K562 (cell line): ENCODE measurements around the gene TMEM205.

ENCODE experiments used
- CEBPB ChIP-seq: fragments of 450-650 bp; IDR thresholded peaks from 2 replicates; pipeline ENCODE4 v1.6.1; 2016; ENCODE audit warnings: missing genetic modification characterization, missing compliant biosample characterization
- KAT7 ChIP-seq: sonication (generic); formaldehyde crosslinking; IDR thresholded peaks from 2 replicates; pipeline ENCODE4 v1.8.0; 2022; ENCODE audit warnings: missing genetic modification reagents, mild to moderate bottlenecking, borderline replicate concordance
- SAP30 ChIP-seq: fragments of 200-600 bp; sonication (generic); IDR thresholded peaks from 2 replicates; pipeline ENCODE4 v1.6.1; 2012; ENCODE audit warnings: borderline replicate concordance, low read depth, mild to moderate bottlenecking, moderate library complexity, low read length, control low read depth, inconsistent platforms; ENCODE audit not compliant: insufficient read depth, poor library complexity, severe bottlenecking
- YY1 ChIP-seq, 3 experiments: IDR thresholded peaks; 2 replicates each; pipeline ENCODE4 v1.6.1; 2011; ENCODE audit warnings: low read length in 2 of 3, mild to moderate bottlenecking in 2 of 3, moderate library complexity in 2 of 3, borderline replicate concordance in 1 of 3, control low read depth in 1 of 3, low read depth in 1 of 3; ENCODE audit not compliant: insufficient read depth in 3 of 3, insufficient replicate concordance in 2 of 3, control insufficient read depth in 1 of 3, insufficient read length in 1 of 3; ENCODE audit errors: extremely low read depth in 1 of 3
- ZNF143 ChIP-seq: sonication (generic); formaldehyde crosslinking; IDR thresholded peaks from 2 replicates; pipeline ENCODE4 v1.9.0; 2022; ENCODE audit warnings: mild to moderate bottlenecking, missing genetic modification reagents
- TF ChIP-seq, protein P1 (sequence below), 2 experiments: fragments of 450-650 bp; formaldehyde crosslinking in 1 of 2; IDR thresholded peaks; 2 replicates each; pipeline versions ENCODE4 v1.4.0 to v1.6.1; 2014 to 2020; ENCODE audit warnings: mild to moderate bottlenecking in 2 of 2, borderline replicate concordance in 1 of 2, low read depth in 1 of 2

- TF ChIP-seq YY1 (IDR thresholded peaks at IDR 0.05; ENCODE audit: borderline replicate concordance in 1 of 3, control insufficient read depth in 1 of 3, extremely low read depth in 1 of 3, insufficient read depth in 3 of 3, insufficient read length in 1 of 3, insufficient replicate concordance in 2 of 3, low read depth in 1 of 3, low read length in 2 of 3) (no peak), ZNF143 (CRISPR knock-in tag) (no peak), SAP30 (no peak), CEBPB (tag) (no peak), KAT7 (CRISPR knock-in tag) (no peak)
- TF ChIP-seq, protein P1, sequence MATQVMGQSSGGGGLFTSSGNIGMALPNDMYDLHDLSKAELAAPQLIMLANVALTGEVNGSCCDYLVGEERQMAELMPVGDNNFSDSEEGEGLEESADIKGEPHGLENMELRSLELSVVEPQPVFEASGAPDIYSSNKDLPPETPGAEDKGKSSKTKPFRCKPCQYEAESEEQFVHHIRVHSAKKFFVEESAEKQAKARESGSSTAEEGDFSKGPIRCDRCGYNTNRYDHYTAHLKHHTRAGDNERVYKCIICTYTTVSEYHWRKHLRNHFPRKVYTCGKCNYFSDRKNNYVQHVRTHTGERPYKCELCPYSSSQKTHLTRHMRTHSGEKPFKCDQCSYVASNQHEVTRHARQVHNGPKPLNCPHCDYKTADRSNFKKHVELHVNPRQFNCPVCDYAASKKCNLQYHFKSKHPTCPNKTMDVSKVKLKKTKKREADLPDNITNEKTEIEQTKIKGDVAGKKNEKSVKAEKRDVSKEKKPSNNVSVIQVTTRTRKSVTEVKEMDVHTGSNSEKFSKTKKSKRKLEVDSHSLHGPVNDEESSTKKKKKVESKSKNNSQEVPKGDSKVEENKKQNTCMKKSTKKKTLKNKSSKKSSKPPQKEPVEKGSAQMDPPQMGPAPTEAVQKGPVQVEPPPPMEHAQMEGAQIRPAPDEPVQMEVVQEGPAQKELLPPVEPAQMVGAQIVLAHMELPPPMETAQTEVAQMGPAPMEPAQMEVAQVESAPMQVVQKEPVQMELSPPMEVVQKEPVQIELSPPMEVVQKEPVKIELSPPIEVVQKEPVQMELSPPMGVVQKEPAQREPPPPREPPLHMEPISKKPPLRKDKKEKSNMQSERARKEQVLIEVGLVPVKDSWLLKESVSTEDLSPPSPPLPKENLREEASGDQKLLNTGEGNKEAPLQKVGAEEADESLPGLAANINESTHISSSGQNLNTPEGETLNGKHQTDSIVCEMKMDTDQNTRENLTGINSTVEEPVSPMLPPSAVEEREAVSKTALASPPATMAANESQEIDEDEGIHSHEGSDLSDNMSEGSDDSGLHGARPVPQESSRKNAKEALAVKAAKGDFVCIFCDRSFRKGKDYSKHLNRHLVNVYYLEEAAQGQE (IDR thresholded peaks at IDR 0.05; ENCODE audit: borderline replicate concordance), result no peak
- TF ChIP-seq, protein P1 (CRISPR knock-in tag; IDR thresholded peaks at IDR 0.05; ENCODE audit: low read depth), result no peak
These were observed 21.2 kb downstream of the TMEM205 start for GRCh38 chr19:11324748-11325389.
